ENCODE results near the gene USF2.

GRCh38 chr19:35314858-35315470, 46.2 kb downstream of the USF2 start:
- no peak for TF ChIP-seq CTCF (conservative IDR thresholded peaks at IDR 0.05)
- no peak for TF ChIP-seq ZFX (IDR thresholded peaks at IDR 0.05)
